MCF 10A (cell line): ENCODE data around the gene STS. TPM values are rescaled to one million over a fixed set of nuclear protein-coding genes. Genes with fewer than 3 reads are reported as not detected.
"Not testable (repeated sequence)": the region's sequence is repeated elsewhere in the genome, so short reads cannot be mapped to it uniquely, and the experiment has no call there.

Experiments
- BruUV-seq: library from RNA; stranded (reverse); fragments of 400-500 nt; replicated peaks from 2 replicates; lab custom pipeline; 2021; lab: Mats Ljungman, UMichigan
- CTCF ChIA-PET: fragments of 300-600 bp; sonication (Branson Sonifier 250); formaldehyde crosslinking; extraction: SDS; loops from one replicate; lab custom pipeline; 2021; ENCODE audit warnings: antibody characterized with exemption, inconsistent platforms; lab: Yijun Ruan, JAX
- POLR2A ChIA-PET: fragments of 300-600, 350-650 bp; sonication (Branson Sonifier 250); formaldehyde crosslinking; extraction: SDS; loops from one replicate; lab custom pipeline; 2020; ENCODE audit warnings: antibody characterized with exemption, inconsistent platforms; lab: Yijun Ruan, JAX
- DNase-seq: peaks from one replicate; pipeline ENCODE4 v3.0.0-alpha.2; 2018; ENCODE audit not compliant: unreplicated experiment
- H3K27ac Mint-ChIP-seq: one replicate; pipeline ENCODE4 v1.8.0; 2022; ENCODE audit warnings: mild to moderate bottlenecking, low read depth, mixed read lengths; ENCODE audit not compliant: unreplicated experiment
- H3K27me3 Mint-ChIP-seq: one replicate; pipeline ENCODE4 v1.8.0; 2022; ENCODE audit warnings: mixed read lengths; ENCODE audit not compliant: insufficient read depth, unreplicated experiment
- H3K36me3 Mint-ChIP-seq: one replicate; pipeline ENCODE4 v1.8.0; 2022; ENCODE audit warnings: mild to moderate bottlenecking, moderate library complexity, mixed read lengths; ENCODE audit not compliant: insufficient read depth, unreplicated experiment
- H3K4me1 Mint-ChIP-seq: one replicate; pipeline ENCODE4 v1.8.0; 2022; ENCODE audit warnings: mixed read lengths; ENCODE audit not compliant: insufficient read depth, unreplicated experiment
- H3K4me3 Mint-ChIP-seq: one replicate; pipeline ENCODE4 v1.8.0; 2022; ENCODE audit warnings: mild to moderate bottlenecking, moderate library complexity, mixed read lengths; ENCODE audit not compliant: unreplicated experiment
- H3K9me3 Mint-ChIP-seq: one replicate; pipeline ENCODE4 v1.8.0; 2022; ENCODE audit warnings: mixed read lengths; ENCODE audit not compliant: unreplicated experiment
- CTCF ChIP-seq: fragments of 200-600 bp; IDR thresholded peaks from one replicate; pipeline ENCODE4 v1.8.0; 2022; ENCODE audit warnings: antibody characterized with exemption, mild to moderate bottlenecking; ENCODE audit not compliant: unreplicated experiment
- intact Hi-C: fragments of 100-400 bp; cut with micrococcal nuclease; formaldehyde crosslinking; loops from 2 replicates; pipeline ENCODE4 v1.14.1; 2022
- total RNA-seq: library from RNA; stranded (reverse); gene quantifications from 2 replicates; pipeline ENCODE4 v1.2.3, GENCODE V29; 2022

STS gene
- total RNA-seq, 1 experiment from 2014 or later: 2.8 TPM

GRCh38 chrX:7164174-7164573, 16.7 kb downstream of the STS start:
- Mint-ChIP-seq H3K4me1 (peaks cover 11% of the 10 kb centered on the region), H3K27ac (no peak overlapping the region), H3K9me3 (no peaks in the 10 kb centered on the region), H3K4me3 (no peak overlapping the region), H3K36me3 (no peaks in the 10 kb centered on the region), H3K27me3 (no peaks in the 10 kb centered on the region)
- intact Hi-C loops: loop anchor here (1.0 kb wide), 1 partner anchor 422 kb away; no protein-coding TSS in a partner anchor
- CTCF ChIA-PET: interaction anchor here (0.7 to 1.1 kb wide), 3 partner anchors 18 to 420 kb away, joined by 3 to 4 read pairs (median 3); no protein-coding TSS in a partner anchor
- TF ChIP-seq CTCF: no peak
- BruUV-seq: no TSS peak
- DNase-seq: no peak
- POLR2A ChIA-PET: interaction anchor here (1.2 kb wide), 1 partner anchor 17 kb away, joined by 3 read pairs; the partner anchor contains the start of gene STS

- no peak for TF ChIP-seq CTCF
- H3K9me3 Mint-ChIP-seq: peaks cover 6% of the 10 kb centered on the region
- POLR2A ChIA-PET: no interaction called here
- no peaks in the 10 kb centered on the region for H3K4me1 Mint-ChIP-seq
- DNase-seq: no peak
- H3K27ac Mint-ChIP-seq: no peak overlapping the region
- no peaks in the 10 kb centered on the region for H3K27me3 Mint-ChIP-seq
- peaks cover 5% of the 10 kb centered on the region for H3K36me3 Mint-ChIP-seq
- intact Hi-C loops: no loop called here
- no TSS peak for BruUV-seq
- no peak overlapping the region for H3K4me3 Mint-ChIP-seq
- CTCF ChIA-PET: interaction anchor here (0.6 kb wide), 1 partner anchor 109 kb away, joined by 3 read pairs; no protein-coding TSS in a partner anchor
Measured at GRCh38 chrX:7168371-7168770, 20.9 kb downstream of the STS start.

- Mint-ChIP-seq H3K4me1 (no peaks in the 10 kb centered on the region), H3K9me3 (peaks cover 7% of the 10 kb centered on the region), H3K4me3 (no peak overlapping the region), H3K27me3 (no peaks in the 10 kb centered on the region), H3K36me3 (peaks cover 5% of the 10 kb centered on the region), H3K27ac (no peak overlapping the region)
- BruUV-seq: no TSS peak
- POLR2A ChIA-PET: no interaction called here
- intact Hi-C loops: no loop called here
- TF ChIP-seq CTCF: no peak
- CTCF ChIA-PET: no interaction called here
- DNase-seq: no peak
Measured at GRCh38 chrX:7169627-7170026, 22.1 kb downstream of the STS start.

- H3K27ac Mint-ChIP-seq: no peak overlapping the region
- DNase-seq: peak; percentile 59
- H3K27me3 Mint-ChIP-seq: no peaks in the 10 kb centered on the region
- peak; percentile 33 for TF ChIP-seq CTCF
- intact Hi-C loops: no loop called here
- peaks cover 7% of the 10 kb centered on the region for H3K9me3 Mint-ChIP-seq
- ChIA-PET CTCF (interaction anchor here (0.6 to 1.0 kb wide), 3 partner anchors 10 to 40 kb away, joined by 3 read pairs; no protein-coding TSS in a partner anchor), POLR2A (no interaction called here)
- BruUV-seq: no TSS peak
- peaks cover 5% of the 10 kb centered on the region for H3K36me3 Mint-ChIP-seq
- no peak overlapping the region for H3K4me3 Mint-ChIP-seq
- H3K4me1 Mint-ChIP-seq: no peaks in the 10 kb centered on the region
Measured at GRCh38 chrX:7170898-7171297, 23.4 kb downstream of the STS start.

GRCh38 chrX:7178859-7179258, 31.3 kb downstream of the STS start:
- H3K27ac Mint-ChIP-seq, H3K4me1 Mint-ChIP-seq, intact Hi-C loops, H3K9me3 Mint-ChIP-seq, H3K4me3 Mint-ChIP-seq, POLR2A ChIA-PET, DNase-seq, H3K36me3 Mint-ChIP-seq, H3K27me3 Mint-ChIP-seq, CTCF ChIA-PET, BruUV-seq: not testable (repeated sequence)
